Stimulated activated CD4-positive, alpha-beta T cell treated with anti-CD3 and anti-CD28 coated beads, Interleukin-15, amount 100 ng/mL, for 24 hours (primary cell): ENCODE data around the gene TRPV6.

Experiments
- DNase-seq: peaks from one replicate; pipeline ENCODE4 v3.0.0-alpha.2; 2020

The TRPV6 gene

DNA sequence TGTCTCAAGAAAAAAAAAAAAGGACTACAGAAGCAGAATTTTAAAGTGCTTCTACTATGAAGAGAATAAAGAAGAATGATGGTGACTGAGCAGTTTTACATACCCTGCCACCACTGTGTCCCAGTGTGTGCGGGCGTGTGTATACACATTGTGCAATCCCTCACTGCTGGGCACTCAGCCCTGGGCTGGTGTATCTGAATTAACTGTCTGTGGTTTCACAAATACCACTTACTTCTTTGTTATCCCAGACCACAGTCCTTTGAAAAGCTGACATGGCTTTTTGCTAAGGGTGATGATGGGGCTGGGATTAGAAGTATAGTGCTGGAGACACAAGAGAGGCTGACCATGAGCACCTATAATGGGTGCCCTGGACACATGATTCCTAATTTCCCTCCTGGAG lies 21.1 kb upstream of the TRPV6 start:
- no peak for DNase-seq

DNA sequence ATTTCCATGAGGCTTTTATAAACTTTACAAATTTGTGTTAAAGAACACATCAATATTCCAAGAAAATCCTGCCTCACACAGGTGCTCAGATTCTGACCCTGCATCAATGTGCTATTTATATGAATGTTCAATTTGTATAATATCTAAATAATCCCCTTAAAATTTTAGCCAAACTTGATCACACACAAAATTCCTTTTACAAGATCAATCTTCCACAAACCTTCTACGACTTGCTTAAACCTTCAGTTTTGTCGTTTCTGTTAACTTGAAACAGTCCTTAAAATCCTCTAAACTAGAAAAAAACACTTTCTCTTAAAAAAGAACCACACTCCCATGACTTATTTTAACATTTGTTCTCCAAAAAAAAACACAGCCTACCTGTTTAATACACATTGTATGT lies 20.2 kb upstream of the TRPV6 start:
- DNase-seq: no peak

DNA sequence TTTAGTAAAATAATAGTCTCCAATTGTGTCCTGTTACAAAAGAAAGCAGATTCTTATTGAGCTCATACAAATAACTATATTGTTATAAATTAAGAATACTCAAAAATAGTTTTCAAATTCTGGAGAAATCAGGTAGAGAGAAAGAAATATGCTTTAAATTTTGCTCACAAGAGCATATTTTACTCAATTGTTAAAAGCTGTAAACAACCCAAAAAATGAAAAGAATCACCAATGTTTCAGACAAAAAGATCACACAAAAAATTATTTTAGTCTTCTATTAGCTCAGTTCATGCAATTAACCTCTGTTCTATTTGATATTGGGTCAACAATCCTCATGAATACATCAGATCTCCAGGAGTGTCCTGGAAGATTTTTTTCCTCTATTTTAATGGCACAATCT lies 18.6 kb upstream of the TRPV6 start:
- no peak for DNase-seq

DNA sequence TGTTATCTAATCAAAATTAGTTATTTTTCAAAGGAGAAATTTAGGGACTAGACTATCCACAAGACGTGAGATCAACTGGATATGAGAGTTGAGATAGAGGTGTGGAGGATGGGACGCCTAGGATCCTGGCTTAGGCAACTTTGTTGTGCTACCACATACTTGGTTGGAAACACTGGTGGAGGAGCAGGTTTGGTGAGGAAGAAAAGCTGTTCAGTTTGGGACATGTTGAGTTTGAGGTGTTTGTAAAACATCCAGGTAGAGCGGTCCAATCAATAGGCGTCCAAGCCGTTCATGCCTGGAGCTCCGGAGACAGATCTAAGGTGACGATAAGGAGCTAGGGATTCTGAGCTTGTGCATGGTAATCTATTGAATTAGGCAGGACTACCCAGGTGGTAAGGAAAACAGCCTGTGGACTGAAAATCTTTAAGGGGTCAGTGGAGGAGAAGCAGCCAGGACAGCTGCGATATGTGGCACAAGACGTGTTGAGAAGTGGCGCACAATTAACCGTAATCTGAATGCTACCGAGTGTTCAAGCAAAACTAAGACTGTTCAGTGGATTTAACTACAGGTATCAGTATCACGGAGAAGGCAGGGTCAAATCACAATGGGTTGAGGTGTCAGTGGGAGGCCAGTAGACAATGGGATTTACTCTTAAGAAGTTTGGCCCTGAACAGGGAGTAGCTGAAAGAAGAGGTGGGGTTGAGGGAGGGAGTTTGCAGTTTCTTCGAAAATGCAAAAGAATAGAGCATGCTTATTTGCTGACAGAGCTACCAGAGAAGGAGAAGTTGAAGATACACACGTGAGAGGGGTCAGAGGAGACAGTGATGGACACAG lies 16.1 kb upstream of the TRPV6 start:
- DNase-seq: no peak

DNA sequence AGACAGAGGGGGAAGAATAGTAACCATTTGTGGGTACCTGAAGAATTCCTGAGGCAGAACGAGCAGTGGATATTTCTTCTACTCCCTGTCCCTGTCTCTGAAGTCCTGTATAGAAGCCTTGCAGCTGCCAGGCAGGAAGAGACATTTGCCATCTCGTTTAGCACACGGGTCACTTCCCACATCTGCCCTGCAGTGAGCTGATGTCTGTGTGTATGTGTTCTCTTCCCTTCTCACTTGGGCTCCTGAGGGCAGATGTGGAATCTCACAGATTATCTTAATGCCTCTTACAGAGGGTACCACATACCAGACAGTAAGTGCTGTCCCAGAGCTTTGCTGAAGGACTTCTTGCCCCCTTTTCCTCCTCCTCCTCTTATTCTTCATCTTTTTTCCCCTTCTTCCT lies 14.1 kb upstream of the TRPV6 start:
- DNase-seq: no peak

DNA sequence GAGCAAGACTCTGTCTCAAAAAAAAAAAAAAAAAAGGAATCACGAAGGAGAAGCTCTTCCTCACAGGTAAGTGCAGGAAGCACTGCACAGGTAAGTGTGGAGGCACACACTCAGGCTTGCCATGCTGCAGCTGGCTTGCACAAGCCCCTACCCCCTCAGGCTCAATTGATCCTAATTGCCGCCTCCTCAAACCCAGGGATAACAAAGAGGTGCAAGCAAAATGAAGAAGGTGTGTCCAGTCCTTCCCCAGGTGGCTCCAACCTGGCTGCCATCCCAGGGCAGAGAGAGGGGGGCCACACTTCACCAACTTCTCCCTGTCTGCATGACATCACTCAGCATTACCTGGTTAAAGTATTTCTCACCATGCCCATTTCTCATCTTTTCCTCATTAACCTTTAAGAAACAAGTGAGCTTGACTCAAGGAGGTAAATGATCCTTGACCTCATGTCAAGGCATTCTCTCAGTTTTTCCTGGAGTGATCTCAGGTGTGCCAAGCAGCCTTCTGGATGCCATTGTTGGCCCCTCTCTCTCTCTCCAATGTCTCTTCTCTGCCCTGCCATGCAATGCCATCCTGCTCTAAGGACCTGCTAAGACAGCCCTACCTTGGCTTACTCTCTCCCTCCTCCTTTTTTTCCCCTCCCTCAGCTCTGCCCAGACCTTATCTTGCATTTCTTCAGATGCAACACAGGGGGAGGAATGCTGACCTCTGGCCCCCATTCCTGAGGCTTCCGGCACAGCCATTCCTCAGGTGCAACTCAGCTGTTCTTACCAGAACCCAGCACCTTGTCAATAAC lies 13.0 kb upstream of the TRPV6 start:
- DNase-seq: no peak

DNA sequence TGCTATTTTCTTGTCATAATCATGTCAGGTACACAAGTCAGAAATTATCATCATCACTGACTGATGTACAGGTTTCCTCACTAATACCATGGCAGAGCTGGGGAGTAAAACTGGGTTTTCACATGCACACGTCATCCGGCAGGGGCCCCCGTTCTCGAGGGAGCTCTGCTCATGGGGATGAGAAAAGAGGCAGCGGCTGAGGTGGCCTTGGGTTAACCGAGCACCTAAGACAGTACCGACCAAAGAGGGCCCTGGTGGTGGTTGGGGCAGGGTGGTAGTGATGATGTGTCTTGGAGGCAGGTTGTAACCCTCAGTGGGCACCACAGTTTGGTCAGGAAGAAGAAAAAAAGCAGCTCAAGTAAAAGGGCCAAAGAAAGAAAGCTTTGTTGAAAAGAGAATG lies 12.1 kb upstream of the TRPV6 start:
- DNase-seq: no peak

DNA sequence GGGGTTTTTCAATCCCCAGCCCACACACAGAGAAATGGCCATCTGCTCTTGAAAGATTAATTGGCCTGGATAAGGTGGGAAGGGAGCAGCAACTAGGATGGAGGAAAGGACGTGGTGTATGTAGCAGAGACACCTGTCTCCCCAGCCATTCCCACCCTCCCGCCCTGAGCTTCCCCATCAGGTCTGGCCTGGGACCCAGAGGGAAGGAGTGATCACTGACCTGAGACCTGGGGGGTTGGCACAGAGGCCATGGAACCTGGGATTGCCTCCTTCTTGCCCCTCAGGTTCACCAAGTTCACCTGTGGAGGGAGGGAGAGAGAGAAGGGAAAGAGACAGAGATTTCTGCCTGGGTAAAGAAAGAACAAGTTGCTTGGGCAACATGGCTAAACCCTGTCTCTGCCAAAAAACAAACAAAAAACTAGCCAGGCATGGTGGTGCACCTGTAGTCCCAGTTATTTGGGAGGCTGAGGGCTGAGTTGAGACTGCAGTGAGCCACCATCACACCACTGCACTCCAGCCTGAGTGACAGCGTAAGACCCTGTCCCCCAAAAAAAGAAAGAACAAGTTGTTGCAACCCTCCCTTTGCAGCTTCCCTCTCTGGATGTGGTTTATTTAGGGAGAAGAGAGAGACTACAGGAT lies 11.3 kb upstream of the TRPV6 start:
- DNase-seq: no peak

DNA sequence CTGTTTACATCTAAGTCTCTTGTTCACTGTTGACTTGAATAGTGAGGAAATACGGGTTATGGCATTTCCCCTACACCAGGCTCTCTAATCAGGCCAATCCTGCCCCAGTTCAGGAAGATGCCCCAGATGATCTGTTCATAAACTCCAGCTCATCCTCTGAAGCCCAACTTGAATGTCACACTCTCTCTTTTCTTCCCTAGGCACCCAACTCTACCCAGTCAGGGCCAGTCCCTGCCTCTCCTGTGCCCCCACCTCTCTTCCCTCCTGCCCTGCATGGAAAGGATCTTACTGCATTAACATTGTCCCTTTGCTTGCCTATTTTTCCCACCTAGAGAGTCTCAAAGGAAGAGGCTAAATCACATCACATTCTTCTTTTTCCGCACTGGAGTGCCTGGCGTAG lies 10.6 kb upstream of the TRPV6 start:
- DNase-seq: no peak

DNA sequence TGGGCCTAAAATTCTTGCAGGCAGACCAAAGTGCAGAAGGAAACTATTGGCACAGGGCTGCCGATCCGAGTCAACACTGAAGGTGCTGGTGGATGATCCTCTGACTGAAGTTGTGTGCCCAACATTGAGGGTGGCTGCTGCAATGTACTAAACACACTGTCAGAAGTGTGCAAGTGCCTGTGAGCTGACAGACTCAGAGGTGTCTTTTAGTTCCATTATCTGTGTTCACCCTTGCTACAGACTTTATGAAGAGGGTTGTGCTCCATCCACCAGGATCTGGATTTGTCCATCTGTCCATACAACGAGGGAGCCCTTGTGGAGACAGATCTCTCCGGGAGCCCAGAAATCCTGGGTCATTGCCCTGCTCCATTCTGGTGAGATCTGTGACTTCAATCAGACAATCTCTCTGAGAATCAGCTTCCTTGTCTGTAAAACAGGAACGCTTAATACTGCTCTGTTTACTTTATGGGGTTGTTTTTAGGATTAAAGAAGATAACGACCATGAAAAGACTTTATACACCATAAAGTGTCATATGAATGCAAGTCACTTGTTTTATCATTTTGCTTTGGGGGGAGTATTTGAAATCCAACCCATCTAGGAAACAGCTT lies 9.5 kb upstream of the TRPV6 start:
- DNase-seq: no peak

DNA sequence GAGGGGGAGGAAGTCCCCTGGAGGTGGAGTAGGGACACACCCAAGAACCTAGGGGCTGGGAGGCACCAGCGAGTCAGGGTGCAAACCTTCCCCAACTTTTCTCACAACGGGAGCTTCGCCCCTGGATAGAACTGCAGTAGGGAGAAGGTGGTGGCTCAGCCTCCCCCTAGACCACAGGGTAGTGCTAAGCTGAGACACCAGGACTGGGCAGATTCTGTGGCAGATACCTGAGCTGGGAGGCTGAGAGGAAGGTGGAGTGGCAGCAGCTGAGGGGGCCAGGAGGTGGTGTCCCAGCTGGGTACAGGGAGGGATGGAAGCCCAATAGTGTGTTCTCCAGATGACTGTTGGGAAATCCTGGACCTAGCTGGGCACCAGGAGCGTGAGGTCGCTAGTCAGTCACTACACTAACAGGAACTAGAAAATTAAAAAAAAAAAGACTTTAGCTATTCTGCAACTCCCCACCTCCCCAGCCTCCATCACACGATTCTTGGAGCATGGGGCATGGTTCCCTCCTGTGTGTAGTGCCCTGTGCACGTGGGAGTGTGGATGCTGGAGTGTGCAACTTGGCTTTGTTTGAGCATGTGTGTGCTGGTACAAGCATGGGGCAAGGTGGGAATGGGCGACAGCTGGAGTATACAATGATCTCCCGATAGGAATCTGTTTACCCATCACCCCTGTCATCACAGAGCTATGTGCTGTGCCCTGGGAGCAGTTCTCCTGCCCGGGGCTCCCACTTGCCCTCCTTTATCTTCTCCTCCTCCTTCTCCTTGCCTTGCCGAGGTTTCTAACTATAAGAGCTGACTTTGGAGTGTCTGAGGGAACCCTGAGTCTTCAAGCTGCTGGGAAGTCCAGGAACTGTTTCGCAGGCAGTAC lies 8.8 kb upstream of the TRPV6 start:
- DNase-seq: no peak

DNA sequence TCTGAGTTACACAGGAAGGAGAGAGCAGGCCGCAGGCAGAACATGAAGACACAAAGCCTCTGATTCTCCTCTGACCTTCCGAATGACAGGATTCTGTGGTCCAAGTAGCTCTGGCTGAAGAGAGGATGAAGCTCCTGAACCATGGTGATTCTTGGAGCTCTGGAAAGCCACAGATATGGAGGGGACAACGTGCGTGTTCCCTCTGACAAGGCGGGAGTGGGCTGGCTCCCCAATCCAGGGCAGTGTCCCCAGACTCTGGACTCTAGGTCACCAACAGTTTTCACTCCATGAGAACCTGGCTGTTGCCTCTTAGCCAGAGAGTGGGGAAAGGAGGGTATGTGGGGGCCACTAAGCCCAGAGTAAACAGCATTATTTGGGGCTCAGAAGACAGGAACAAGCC lies 7.4 kb upstream of the TRPV6 start:
- no peak for DNase-seq

DNA sequence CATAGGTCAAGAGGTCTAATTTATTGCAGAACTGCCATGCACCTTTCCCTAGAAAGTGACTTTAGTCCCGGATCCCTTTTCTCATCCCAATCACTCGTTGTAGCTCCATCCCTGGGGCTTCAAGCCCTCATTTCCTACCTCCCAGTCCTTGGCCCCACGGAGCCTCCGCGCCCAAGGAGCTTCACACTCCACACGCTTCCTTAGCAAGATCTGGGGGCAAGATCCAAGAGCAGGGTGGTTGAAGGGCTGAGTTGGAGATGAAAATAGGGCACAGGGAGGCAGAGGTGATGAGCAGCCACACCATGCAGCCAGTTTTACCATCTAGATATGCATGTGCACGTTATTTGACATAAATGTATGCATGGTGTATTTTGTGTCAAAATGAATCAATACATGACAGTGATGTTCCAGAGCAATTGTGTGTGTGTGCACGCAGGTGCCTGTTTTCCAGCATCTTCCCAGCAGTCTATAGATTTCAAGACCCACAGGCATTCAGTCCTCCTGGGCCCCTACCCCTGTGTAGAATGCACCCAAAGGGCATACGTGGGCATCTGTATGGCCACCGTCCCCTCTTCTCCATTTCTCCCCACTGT lies 6.0 kb upstream of the TRPV6 start:
- DNase-seq: no peak

DNA sequence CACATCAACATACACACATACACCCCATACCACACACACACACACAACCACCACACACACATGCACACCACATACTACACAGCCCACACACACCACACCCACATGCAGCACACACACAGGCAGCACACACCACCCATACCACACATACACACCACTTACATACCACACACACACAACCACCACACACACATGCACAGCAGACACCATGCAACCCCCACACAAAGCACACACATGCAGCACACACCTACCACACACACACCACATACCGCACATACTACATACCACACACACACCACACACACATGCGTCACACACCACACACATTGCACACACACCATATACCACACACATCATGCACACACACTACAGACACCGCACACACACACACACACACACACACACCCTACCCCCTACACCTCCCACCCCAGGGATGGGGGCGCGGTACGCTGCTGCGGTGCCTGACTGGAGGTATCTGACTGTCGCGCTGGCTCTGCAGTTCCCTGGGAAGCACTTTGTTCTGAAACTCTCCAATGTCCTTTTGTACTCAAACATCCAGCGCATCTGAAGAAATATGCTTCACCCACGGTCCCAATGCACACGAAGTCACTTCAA lies 5.4 kb upstream of the TRPV6 start:
- DNase-seq: no peak

DNA sequence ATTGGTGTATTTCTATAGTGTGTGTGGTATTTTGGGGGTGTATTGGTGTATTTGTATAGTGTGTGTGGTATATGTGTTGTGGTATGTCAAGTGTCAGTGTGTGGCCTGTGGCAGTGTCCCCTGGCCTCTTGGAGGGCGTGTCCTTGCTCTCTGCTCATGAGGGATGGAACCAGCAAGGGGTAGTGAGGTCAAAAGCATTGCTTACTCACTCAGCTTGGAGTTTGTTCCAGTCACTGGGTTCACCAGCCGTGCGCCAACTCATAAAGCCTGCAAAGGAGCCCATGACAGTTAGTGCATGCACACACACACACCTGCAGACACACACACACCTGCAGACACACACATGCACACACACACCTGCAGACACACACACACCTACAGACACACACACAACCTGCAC lies 4.3 kb upstream of the TRPV6 start:
- DNase-seq: no peak

DNA sequence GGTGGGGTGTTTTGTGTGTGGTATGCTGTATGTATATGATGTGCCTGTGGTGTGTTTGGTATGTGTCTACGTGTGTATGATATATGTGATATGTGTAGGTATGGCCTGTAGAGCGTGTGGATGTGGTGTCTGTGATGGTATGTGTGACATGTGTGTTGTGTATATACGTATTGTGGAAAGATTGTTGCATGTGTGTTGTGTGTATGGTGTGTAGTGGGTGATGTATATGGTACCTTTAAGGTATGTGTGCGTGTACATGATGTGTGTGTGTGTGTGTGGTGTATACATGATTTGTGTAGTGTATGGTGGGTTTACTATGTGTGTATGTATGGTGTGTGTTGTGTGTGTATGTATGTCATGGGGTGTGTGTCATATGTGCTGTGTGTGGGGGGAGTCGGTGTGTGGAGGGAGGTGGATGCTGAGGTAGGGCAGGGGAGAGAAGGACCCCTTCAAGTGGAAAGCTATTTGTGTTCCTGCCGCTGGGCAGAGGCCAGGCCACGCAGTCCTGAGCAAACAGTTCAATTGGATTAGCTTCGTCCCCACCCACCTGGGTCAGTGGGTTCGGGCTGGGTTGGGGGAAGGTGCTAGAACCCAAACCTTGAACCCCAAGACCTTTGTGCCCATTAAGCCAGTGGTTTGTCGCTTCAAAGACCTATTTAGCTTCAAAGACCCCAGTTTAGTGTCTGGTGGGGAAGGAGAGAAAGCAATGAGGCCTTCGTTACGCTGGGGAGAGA lies 1.9 kb upstream of the TRPV6 start:
- no peak for DNase-seq

DNA sequence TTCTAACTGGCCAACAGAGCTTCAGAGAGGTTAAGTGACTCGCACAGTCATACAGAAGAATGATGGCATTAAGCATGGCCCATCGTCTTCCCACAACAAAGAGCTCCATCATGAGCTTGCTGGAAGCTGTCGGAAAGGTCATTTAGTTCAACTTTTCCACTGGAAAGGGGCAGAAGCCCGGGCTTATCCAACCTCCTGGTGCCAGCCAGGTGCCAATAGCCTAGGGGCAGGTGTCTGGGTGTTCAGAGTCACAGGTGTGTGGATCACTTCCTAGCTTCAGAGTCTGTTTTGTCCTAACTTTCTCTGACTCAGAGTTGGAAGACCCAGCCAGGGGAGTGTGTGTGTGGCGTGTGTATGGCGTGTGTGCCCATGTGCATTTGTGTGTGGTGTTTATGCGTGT lies 1.3 kb upstream of the TRPV6 start:
- DNase-seq: no peak

DNA sequence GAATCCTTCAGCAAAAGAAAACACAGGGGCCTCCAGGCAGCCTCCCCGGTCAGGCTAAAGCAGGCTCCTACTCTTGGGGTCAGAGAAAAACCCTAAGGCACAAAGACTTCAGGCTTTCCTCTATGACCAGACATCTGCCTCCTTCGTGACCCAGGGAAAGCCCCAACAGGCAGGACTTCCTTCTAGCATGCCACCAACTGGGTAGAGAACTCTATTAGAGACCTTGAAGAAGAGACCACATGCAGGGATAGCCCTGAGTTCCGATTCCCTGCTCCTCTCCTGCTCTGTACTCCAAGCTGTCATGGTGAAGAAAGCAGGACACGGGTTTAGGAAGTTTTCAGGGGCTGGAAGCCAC lies 1.3 kb downstream of the TRPV6 start:
- DNase-seq: no peak

DNA sequence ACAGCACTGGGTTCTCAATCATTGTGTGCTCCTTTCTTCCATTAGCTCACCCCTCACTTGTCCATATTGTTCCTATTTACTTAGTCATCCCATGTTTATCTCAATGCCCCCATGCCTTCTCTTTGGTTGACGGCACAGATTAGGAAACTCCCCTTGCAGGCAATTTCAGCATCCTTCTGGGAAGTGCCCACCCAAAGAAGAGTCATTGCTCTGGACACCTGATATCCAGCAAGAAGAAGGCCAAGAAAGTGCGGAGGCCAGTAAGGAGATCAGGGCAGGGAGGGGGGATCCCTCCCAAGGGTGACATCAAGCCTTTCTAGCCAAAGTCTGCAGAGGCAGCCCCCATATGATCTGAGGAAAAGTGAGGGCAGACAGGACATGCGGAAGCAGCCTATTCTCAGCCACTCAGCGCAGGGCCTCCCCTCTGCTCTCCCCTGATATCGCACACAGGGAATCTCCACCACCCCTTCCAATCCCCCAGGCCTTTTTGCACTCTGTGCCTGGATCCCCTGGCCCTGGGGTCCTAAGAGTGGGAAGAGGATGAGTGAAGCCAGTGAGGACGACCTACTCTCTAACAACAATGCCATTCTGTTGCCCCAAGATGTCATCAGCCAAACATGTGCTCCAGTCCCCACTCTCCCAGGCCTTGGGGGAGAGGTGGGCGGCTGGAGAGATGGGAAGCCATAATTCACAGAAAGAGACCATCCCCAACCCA lies 1.8 kb downstream of the TRPV6 start:
- DNase-seq: no peak

DNA sequence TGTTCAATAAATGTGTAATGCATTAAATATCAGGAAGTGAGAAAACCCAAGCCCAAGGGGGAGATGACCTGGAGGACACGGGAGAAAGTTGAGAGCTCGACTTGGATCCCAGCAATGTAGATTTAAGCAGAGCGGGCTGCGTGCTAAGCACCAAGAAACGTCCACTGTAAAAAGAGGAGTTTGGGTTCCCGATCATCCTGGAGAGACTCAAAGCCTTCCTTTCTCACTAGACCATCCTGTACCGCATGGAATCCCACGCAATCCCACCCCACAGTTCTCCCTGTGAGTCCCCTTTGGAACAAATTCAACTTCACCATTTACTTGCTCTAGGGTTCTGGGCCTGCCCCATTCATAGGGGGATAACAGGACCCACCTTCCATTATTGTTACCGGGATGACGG lies 2.4 kb downstream of the TRPV6 start:
- no peak for DNase-seq

DNA sequence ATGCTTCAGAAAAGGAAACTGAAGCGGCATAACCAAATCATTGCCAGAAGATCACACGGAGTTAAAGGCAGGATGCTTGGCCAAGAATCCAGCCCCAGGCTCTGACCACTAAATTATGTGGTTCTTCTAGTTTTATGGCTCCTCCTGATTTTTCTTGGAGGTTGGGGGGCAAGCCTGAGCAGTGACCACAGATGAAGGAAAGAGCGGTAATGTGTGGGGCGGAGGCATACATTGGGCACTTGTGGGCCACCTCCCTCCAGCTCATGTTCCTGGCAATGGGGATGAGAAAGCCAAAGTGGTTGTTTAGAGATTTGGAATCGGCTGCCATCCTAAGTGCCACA lies 3.2 kb downstream of the TRPV6 start:
- DNase-seq: no peak
